ENCODE measurements around the gene PLEKHD1.

PLEKHD1 gene

GRCh38 chr14:69553252-69553651, 68.7 kb downstream of the PLEKHD1 start:
- no peak for DNase-seq

GRCh38 chr14:69554500-69554899, 70.0 kb downstream of the PLEKHD1 start:
- DNase-seq = no peak

- DNase-seq = no peak
Observed at GRCh38 chr14:69558774-69559173, 74.2 kb downstream of the PLEKHD1 start.

- no peak for DNase-seq
Observed at GRCh38 chr14:69559581-69560011, 75.1 kb downstream of the PLEKHD1 start.

GRCh38 chr14:69560826-69561225, 76.3 kb downstream of the PLEKHD1 start:
- DNase-seq = no peak

GRCh38 chr14:69561893-69562292, 77.4 kb downstream of the PLEKHD1 start:
- DNase-seq = no peak

- DNase-seq = no peak
Observed at GRCh38 chr14:69567563-69567962, 83.0 kb downstream of the PLEKHD1 start.

- no peak for DNase-seq
Observed at GRCh38 chr14:69569859-69570258, 85.3 kb downstream of the PLEKHD1 start.

GRCh38 chr14:69570836-69571330, 86.4 kb downstream of the PLEKHD1 start:
- DNase-seq = no peak

GRCh38 chr14:69571449-69572029, 87.0 kb downstream of the PLEKHD1 start:
- DNase-seq = no peak

- no peak for DNase-seq
Observed at GRCh38 chr14:69572030-69572840, 87.7 kb downstream of the PLEKHD1 start.

- no peak for DNase-seq
Observed at GRCh38 chr14:69572841-69573135, 88.3 kb downstream of the PLEKHD1 start.

- DNase-seq = no peak
Observed at GRCh38 chr14:69573205-69573830, 88.8 kb downstream of the PLEKHD1 start.

GRCh38 chr14:69573831-69574262, 89.3 kb downstream of the PLEKHD1 start:
- DNase-seq = no peak

GRCh38 chr14:69574263-69574953, 89.9 kb downstream of the PLEKHD1 start, which contains the start of gene CCDC177:
CCDC177 (minus strand) TSS chr14:69574871; CDS start chr14:69573622, 1,249 bp downstream.
- DNase-seq = no peak

GRCh38 chr14:69574954-69575295, 90.4 kb downstream of the PLEKHD1 start:
- no peak for DNase-seq

GRCh38 chr14:69579476-69579875, 94.9 kb downstream of the PLEKHD1 start:
- no peak for DNase-seq

GRCh38 chr14:69580009-69580577, 95.6 kb downstream of the PLEKHD1 start:
- DNase-seq = no peak
